Ovary (tissue), 9 donors: Measurements from ENCODE around the gene SORBS1. TPM values are rescaled to one million over a fixed set of nuclear protein-coding genes. Genes with fewer than 3 reads are reported as not detected.

Source experiments
- DNase-seq, 5 donors: peaks; one replicate each; pipeline ENCODE4 v3.0.0-alpha.2; 2019 to 2020
- H3K27ac ChIP-seq, 2 donors: fragments of 200-600 bp; one replicate each; pipeline versions ENCODE4 v1.5.1 to v1.8.0; 2019 to 2022
- H3K27me3 ChIP-seq: fragments of 200-600 bp; one replicate; pipeline ENCODE4 v1.8.0; 2022
- H3K36me3 ChIP-seq: fragments of 200-600 bp; sonication (generic); one replicate; pipeline ENCODE4 v1.5.1; 2019
- H3K4me1 ChIP-seq: one replicate; pipeline ENCODE4 v1.8.1; 2013; ENCODE audit warnings: mild to moderate bottlenecking, moderate library complexity; ENCODE audit not compliant: insufficient read depth
- H3K4me3 ChIP-seq: fragments of 200-600 bp; sonication (generic); one replicate; pipeline ENCODE4 v1.5.1; 2017
- H3K9me3 ChIP-seq, 2 donors: fragments of 200-600 bp in 1 of 2; sonication (generic) in 1 of 2; one replicate each; pipeline versions ENCODE4 v1.5.1 to v1.8.1; 2013 to 2019; ENCODE audit warnings: mild to moderate bottlenecking in 1 of 2, moderate library complexity in 1 of 2
- EP300 ChIP-seq: sonication (generic); formaldehyde crosslinking; IDR thresholded peaks from one replicate; pipeline ENCODE4 v1.6.1; 2017; ENCODE audit warnings: antibody characterized with exemption
- POLR2A ChIP-seq: fragments of 450-650 bp; IDR thresholded peaks from one replicate; pipeline ENCODE4 v1.6.1; 2017; ENCODE audit warnings: antibody characterized with exemption, mild to moderate bottlenecking, moderate library complexity
- WGBS, 3 donors: extraction: QIAGEN DNeasy Blood & Tissue Kit in 1 of 3; methylation state at CpG; one replicate each; pipeline versions ENCODE4 v1.1.5 to v1.1.7; 2013 to 2017; 5-methylcytosine and 5-hydroxymethylcytosine counted together
- intact Hi-C, 4 donors: fragments of 100-400 bp; cut with DNase I; formaldehyde crosslinking; loops; one replicate each; pipeline versions ENCODE4 v1.11.0 to v1.15.1; 2022 to 2023
- polyA plus RNA-seq, 2 donors: library from polyadenylated mRNA; stranded (reverse); fragments of 200-250 nt in 1 of 2; fragments of 350-450 nt in 1 of 2; fragmentation: Illumina TruSeq in 1 of 2; extraction: RNeasy Lipid Tissue Mini Kit (QIAGEN cat#74804) in 1 of 2; gene quantifications; one replicate each; pipeline ENCODE4 v1.2.3, GENCODE V29; 2013 to 2014
- total RNA-seq, 7 donors: library from RNA; depleted of rRNA in 2 of 7; stranded (reverse); fragments of >200 nt in 2 of 7; fragmentation: NEBNext Ultra II Directional in 3 of 7; extraction: Animal tissue kit (Norgen Biotek cat#: 25700) in 3 of 7; gene quantifications; one replicate each; pipeline versions ENCODE4 v1.1.0 to v1.2.4, GENCODE V29; 2016 to 2023
- TF ChIP-seq, protein P1 (sequence below), 3 donors: fragments of 450-650 bp in 2 of 3; fragments of 200-600 bp in 1 of 3; IDR thresholded peaks; one replicate each; pipeline versions ENCODE4 v1.5.1 to v1.8.0; 2016 to 2022; ENCODE audit warnings: antibody characterized with exemption in 3 of 3, mild to moderate bottlenecking in 1 of 3
- donor health status: DM: no; HTN: no; CAD: no; lungs with moderate emphysema.
- donor health status: DM: no; HTN: no; CAD: no.
- donor health status: Bipolar disorder and iron deficiency.
- donor health status: DM: yes; HTN: yes; CAD: no.
- donor health status: DM: no; HTN: no; CAD: no.
- donor health status: DM: yes; HTN: yes; CAD: no.

The SORBS1 gene
- total and polyA plus RNA-seq, 9 donors = 10.7 to 156 (median 20.0) TPM

GRCh38 chr10:95373660-95374059, 187.5 kb downstream of the SORBS1 start:
- H3K4me3 ChIP-seq = no peak overlapping the region
- no peaks in the 10 kb centered on the region for H3K9me3 ChIP-seq
- no peak overlapping the region for H3K27ac ChIP-seq
- no peaks in the 10 kb centered on the region for H3K4me1 ChIP-seq
- intact Hi-C loops = loop anchor here in 2 of 4 donors (5.0 to 10.0 kb wide), 3 partner anchors 71 to 231 kb away; no protein-coding TSS in a partner anchor
- no peaks in the 10 kb centered on the region for H3K27me3 ChIP-seq
- H3K36me3 ChIP-seq = no peaks in the 10 kb centered on the region
- DNase-seq = no peak
- TF ChIP-seq EP300 = no peak

DNA sequence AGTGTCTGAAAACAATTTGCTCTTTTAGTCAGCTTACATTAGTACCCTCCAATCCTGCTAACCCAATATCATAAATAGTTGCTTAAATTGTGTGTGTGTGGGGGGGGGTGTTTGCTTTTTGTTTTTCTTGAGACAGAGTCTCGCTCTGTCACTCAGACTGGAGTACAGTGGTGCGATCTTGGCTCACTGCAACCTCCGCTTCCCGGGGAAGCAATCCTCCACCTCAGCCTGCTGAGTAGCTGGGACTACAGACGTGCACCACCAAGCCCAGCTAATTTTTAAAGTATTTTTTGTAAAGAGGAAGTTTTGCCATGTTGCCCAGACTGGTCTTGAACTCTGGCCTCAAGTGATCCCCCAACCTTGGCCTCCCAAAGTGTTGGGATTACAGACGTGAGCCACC, 196.8 kb downstream of the SORBS1 start:
- no peak for TF ChIP-seq POLR2A
- TF ChIP-seq, protein P1, sequence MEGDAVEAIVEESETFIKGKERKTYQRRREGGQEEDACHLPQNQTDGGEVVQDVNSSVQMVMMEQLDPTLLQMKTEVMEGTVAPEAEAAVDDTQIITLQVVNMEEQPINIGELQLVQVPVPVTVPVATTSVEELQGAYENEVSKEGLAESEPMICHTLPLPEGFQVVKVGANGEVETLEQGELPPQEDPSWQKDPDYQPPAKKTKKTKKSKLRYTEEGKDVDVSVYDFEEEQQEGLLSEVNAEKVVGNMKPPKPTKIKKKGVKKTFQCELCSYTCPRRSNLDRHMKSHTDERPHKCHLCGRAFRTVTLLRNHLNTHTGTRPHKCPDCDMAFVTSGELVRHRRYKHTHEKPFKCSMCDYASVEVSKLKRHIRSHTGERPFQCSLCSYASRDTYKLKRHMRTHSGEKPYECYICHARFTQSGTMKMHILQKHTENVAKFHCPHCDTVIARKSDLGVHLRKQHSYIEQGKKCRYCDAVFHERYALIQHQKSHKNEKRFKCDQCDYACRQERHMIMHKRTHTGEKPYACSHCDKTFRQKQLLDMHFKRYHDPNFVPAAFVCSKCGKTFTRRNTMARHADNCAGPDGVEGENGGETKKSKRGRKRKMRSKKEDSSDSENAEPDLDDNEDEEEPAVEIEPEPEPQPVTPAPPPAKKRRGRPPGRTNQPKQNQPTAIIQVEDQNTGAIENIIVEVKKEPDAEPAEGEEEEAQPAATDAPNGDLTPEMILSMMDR (IDR thresholded peaks at IDR 0.05) = no peak
- TF ChIP-seq EP300 = no peak
- DNase-seq = no peak
- no peaks in the 10 kb centered on the region for H3K36me3 ChIP-seq
- 59 to 77% (median 72%) methylated on average over 6 of the region's 6 CpGs for WGBS, 3 donors
- H3K4me1 ChIP-seq = no peaks in the 10 kb centered on the region
- intact Hi-C loops = loop anchor here in 1 of 4 donors (5.0 kb wide), 1 partner anchor 117 kb away; no protein-coding TSS in a partner anchor
- H3K4me3 ChIP-seq = no peak overlapping the region
- H3K27me3 ChIP-seq = no peaks in the 10 kb centered on the region
- no peak overlapping the region for H3K27ac ChIP-seq
- H3K9me3 ChIP-seq = no peaks in the 10 kb centered on the region

GRCh38 chr10:95363303-95363912, 197.8 kb downstream of the SORBS1 start:
- H3K27ac ChIP-seq = no peak overlapping the region
- intact Hi-C loops = loop anchor here in 1 of 4 donors (5.0 kb wide), 1 partner anchor 116 kb away; no protein-coding TSS in a partner anchor
- H3K27me3 ChIP-seq = no peaks in the 10 kb centered on the region
- no peaks in the 10 kb centered on the region for H3K9me3 ChIP-seq
- peak in 1 of 5 donors; percentile 35 for DNase-seq
- 0 to 5% (median 5%) methylated on average over 2 of the region's 2 CpGs for WGBS, 3 donors
- H3K36me3 ChIP-seq = no peaks in the 10 kb centered on the region
- H3K4me1 ChIP-seq = no peaks in the 10 kb centered on the region
- H3K4me3 ChIP-seq = no peak overlapping the region
- TF ChIP-seq, protein P1 (IDR thresholded peaks at IDR 0.05) = peak; percentile 43 to 73 (median 72)
- TF ChIP-seq EP300 = no peak

DNA sequence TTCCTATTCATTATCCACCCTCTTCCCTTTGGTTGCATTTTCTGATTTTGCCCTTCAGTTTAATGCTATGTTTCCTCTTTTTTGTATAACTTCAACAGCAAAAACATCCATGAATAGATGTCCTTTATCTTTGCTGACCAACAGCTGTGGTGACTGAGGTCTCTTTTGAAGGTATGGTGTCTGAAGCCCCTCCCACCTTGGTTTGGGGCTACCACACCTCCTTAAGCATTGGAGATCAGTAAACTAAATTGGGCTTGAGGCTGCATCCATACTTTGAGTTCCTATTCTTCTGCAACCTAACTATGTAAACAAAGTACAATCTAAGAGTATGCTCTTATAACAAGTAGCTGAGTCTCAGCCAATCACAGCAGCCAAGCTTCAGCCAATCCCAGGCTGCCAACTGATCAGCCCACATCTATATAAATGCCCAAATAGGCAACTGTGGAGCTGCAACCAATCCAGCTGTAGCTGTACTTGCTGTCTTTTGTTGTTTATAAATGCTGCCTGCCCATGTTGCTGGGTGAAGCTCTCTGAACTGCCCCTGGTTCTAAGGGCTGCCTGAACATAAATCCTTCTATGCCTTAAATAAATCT, 201.0 kb downstream of the SORBS1 start:
- no peaks in the 10 kb centered on the region for H3K36me3 ChIP-seq
- no peak overlapping the region for H3K4me3 ChIP-seq
- no peak for TF ChIP-seq POLR2A
- TF ChIP-seq, protein P1 (IDR thresholded peaks at IDR 0.05) = no peak
- H3K27me3 ChIP-seq = no peaks in the 10 kb centered on the region
- H3K27ac ChIP-seq = no peak overlapping the region
- no peaks in the 10 kb centered on the region for H3K4me1 ChIP-seq
- intact Hi-C loops = loop anchor here in 1 of 4 donors (5.0 kb wide), 1 partner anchor 113 kb away; no protein-coding TSS in a partner anchor
- DNase-seq = no peak
- H3K9me3 ChIP-seq = no peaks in the 10 kb centered on the region

DNA sequence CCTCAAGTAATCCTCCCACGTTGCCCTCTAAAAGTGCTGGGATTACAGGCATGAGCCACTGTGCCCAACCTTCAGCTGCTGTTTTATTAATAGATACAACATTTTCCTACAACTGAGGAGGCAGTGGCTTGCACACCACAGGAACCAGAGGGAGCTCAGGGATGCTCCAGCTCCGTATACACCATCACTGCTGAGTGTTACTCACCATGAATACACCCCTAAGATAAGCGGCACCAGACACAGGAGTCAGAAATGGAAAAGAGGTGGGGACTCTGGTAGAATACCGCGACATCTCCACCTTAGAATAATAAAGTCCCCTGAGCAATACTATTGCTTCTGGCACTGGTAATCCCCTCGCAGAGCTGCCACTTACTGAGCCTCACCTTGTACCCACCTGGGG, 201.7 kb downstream of the SORBS1 start:
- Histone ChIP-seq H3K27me3 (no peaks in the 10 kb centered on the region), H3K36me3 (no peaks in the 10 kb centered on the region), H3K27ac (no peak overlapping the region), H3K4me1 (no peaks in the 10 kb centered on the region), H3K4me3 (no peak overlapping the region), H3K9me3 (no peaks in the 10 kb centered on the region)
- TF ChIP-seq POLR2A (no peak), EP300 (no peak)
- TF ChIP-seq, protein P1 (IDR thresholded peaks at IDR 0.05) = no peak
- no peak for DNase-seq
- WGBS, 3 donors = 86 to 89% (median 88%) methylated on average over 6 of the region's 6 CpGs
- intact Hi-C loops = no loop called here
